GM12878 (cell line): Measurements from ENCODE around the gene LIG3. TPM values are rescaled to one million over a fixed set of nuclear protein-coding genes. Genes with fewer than 3 reads are reported as not detected.

ENCODE experiments used
- ATAC-seq: fragments of 200-7000 bp; cut with Tn5 transposase; 3 replicates; pipeline ENCODE4 v1.9.1; 2020; ENCODE audit warnings: mild to moderate bottlenecking, moderate library complexity
- BruUV-seq: library from RNA; stranded (reverse); fragments of 400-500 nt; replicated peaks from 2 replicates; lab custom pipeline; 2021; lab: Mats Ljungman, UMichigan
- CTCF ChIA-PET: fragments of 300-600 bp; sonication (Branson Sonifier 250); formaldehyde crosslinking; extraction: SDS; loops from one replicate; lab custom pipeline; 2021; ENCODE audit warnings: inconsistent platforms; lab: Yijun Ruan, JAX
- POLR2A ChIA-PET: fragments of 350-600 bp; formaldehyde crosslinking; extraction: SDS; loops from one replicate; lab custom pipeline; 2021; ENCODE audit warnings: inconsistent platforms; lab: Charles Lee
- RAD21 ChIA-PET: fragments of 300-600 bp; sonication (Branson Sonifier 250); formaldehyde crosslinking; loops from one replicate; lab custom pipeline; 2023; ENCODE audit warnings: antibody characterized with exemption; ENCODE audit not compliant: unreplicated experiment; lab: Charles Lee
- SMC1A ChIA-PET: fragments of 300-600 bp; sonication (Branson Sonifier 250); formaldehyde crosslinking; loops from one replicate; lab custom pipeline; 2023; ENCODE audit not compliant: unreplicated experiment, uncharacterized antibody; lab: Charles Lee
- DNase-seq: peaks from one replicate; pipeline ENCODE4 v3.0.0-alpha.2; 2011; ENCODE audit warnings: low read depth, low spot score
- FAIRE-seq: peaks from 3 replicates; lab custom pipeline; 2011; peaks lifted over from hg19 to GRCh38; lab: Jason Lieb, UNC
- H2AFZ ChIP-seq: 2 replicates; pipeline ENCODE4 v1.6.0; 2011; ENCODE audit warnings: low read depth, low read length, control low read depth; ENCODE audit not compliant: control insufficient read depth
- H3K27ac ChIP-seq: 2 replicates; pipeline ENCODE4 v1.5.1; 2011; ENCODE audit warnings: control low read depth; ENCODE audit not compliant: control insufficient read depth, insufficient read depth
- H3K27me3 ChIP-seq, 2 experiments: replicated peaks in 1 of 2; 2 replicates each; pipeline versions ENCODE4 v1.6.0 to v1.6.1; 2011; ENCODE audit warnings: low read length in 1 of 2; ENCODE audit not compliant: control insufficient read depth in 2 of 2, insufficient read depth in 2 of 2
- H3K36me3 ChIP-seq, 2 experiments: 2 replicates each; pipeline ENCODE4 v1.5.1; 2011; ENCODE audit warnings: low read length in 1 of 2; ENCODE audit not compliant: control insufficient read depth in 2 of 2, insufficient read depth in 2 of 2
- H3K4me1 ChIP-seq: 2 replicates; pipeline ENCODE4 v1.6.1; 2011; ENCODE audit warnings: mild to moderate bottlenecking, low read length, moderate library complexity, mixed read lengths; ENCODE audit not compliant: control insufficient read depth, insufficient read depth
- H3K4me2 ChIP-seq: 2 replicates; pipeline ENCODE4 v1.6.0; 2011; ENCODE audit warnings: control low read depth; ENCODE audit not compliant: control insufficient read depth, insufficient read depth
- H3K4me3 ChIP-seq: fragments of 200-600 bp; sonication (generic); 2 replicates; pipeline ENCODE4 v1.5.1; 2016
- H3K79me2 ChIP-seq: 2 replicates; pipeline ENCODE4 v1.6.0; 2011; ENCODE audit warnings: low read length; ENCODE audit not compliant: control insufficient read depth, insufficient read depth
- H3K9ac ChIP-seq: 2 replicates; pipeline ENCODE4 v1.8.0; 2011; ENCODE audit warnings: low read length, control low read depth, mixed read lengths; ENCODE audit not compliant: control insufficient read depth, insufficient read depth
- H3K9me3 ChIP-seq: replicated peaks from 3 replicates; pipeline ENCODE4 v1.5.1; 2011; ENCODE audit warnings: mild to moderate bottlenecking, low read length; ENCODE audit not compliant: control insufficient read depth, insufficient read depth
- H4K20me1 ChIP-seq: 2 replicates; pipeline ENCODE4 v1.6.0; 2011; ENCODE audit not compliant: control insufficient read depth, insufficient read depth
- CEBPB ChIP-seq, 2 experiments: fragments of 150-350 bp in 1 of 2; IDR thresholded peaks; 2 replicates each; pipeline ENCODE4 v1.6.1; 2012 to 2014; ENCODE audit warnings: low read depth in 2 of 2, low read length in 2 of 2, borderline replicate concordance in 1 of 2, inconsistent platforms in 1 of 2
- HDGF ChIP-seq: fragments of 450-650 bp; IDR thresholded peaks from 2 replicates; pipeline ENCODE4 v1.6.1; 2016; ENCODE audit warnings: antibody characterized with exemption
- MTA3 ChIP-seq: IDR thresholded peaks from 2 replicates; pipeline ENCODE4 v1.6.1; 2012; ENCODE audit warnings: low read length, inconsistent platforms, borderline replicate concordance
- MYC ChIP-seq: IDR thresholded peaks from 2 replicates; pipeline ENCODE4 v1.6.1; 2011; ENCODE audit warnings: mild to moderate bottlenecking, low read length, moderate library complexity, inconsistent platforms; ENCODE audit not compliant: insufficient read depth, insufficient replicate concordance, insufficient read length, severe bottlenecking
- RAD21 ChIP-seq: IDR thresholded peaks from 2 replicates; pipeline ENCODE4 v1.6.1; 2011; ENCODE audit warnings: mild to moderate bottlenecking, low read depth, low read length, moderate library complexity; ENCODE audit not compliant: insufficient read depth
- WGBS: methylation state at CpG from one replicate; pipeline ENCODE4 v1.1.6; 2016; ENCODE audit warnings: low lambda C conversion rate; ENCODE audit not compliant: insufficient replicate concordance, insufficient coverage; ENCODE audit errors: missing lambda C conversion rate; 5-methylcytosine and 5-hydroxymethylcytosine counted together
- in situ Hi-C: fragments of 300-500 bp; cut with MboI; formaldehyde crosslinking; loops from 9 replicates; pipeline ENCODE4 v1.14.3; 2018; ENCODE audit warnings: mixed read lengths
- intact Hi-C: fragments of 100-400 bp; cut with micrococcal nuclease; formaldehyde crosslinking; loops from one replicate; pipeline ENCODE4 v1.14.2; 2022; ENCODE audit not compliant: unreplicated experiment
- polyA plus RNA-seq, 11 experiments: library from polyadenylated mRNA; depleted of rRNA in 4 of 11; unstranded in 6 of 11; stranded (reverse) in 5 of 11; fragments of >200 nt; fragmentation: Nextera tagmentation in 4 of 11; fragmentation: Illumina TruSeq in 1 of 11; extraction: Ambion mirVana in 4 of 11; extraction: Trizol in 1 of 11; gene quantifications; 1 replicate in 1 of 11; 2 replicates in 10 of 11; pipeline versions ENCODE4 v1.2.1 to v1.2.3, GENCODE V29; 2011 to 2016; ENCODE audit warnings: inconsistent platforms in 2 of 11, missing spikeins in 2 of 11, low read depth in 1 of 11
- total RNA-seq, 4 experiments: library from RNA; depleted of rRNA in 3 of 4; stranded (reverse); fragments of >200 nt in 3 of 4; fragmentation: Illumina TruSeq in 1 of 4; extraction: Trizol in 1 of 4; gene quantifications; 2 replicates each; pipeline versions ENCODE4 v1.2.1 to v1.2.3, GENCODE V29; 2013 to 2021
- TF ChIP-seq, protein P1 (sequence below): fragments of 450-650 bp; IDR thresholded peaks from 2 replicates; pipeline ENCODE4 v1.6.1; 2017; ENCODE audit warnings: mild to moderate bottlenecking, moderate library complexity
- TF ChIP-seq, protein P2 (sequence below): fragments of 450-650 bp; IDR thresholded peaks from 2 replicates; pipeline ENCODE4 v1.6.1; 2016; ENCODE audit warnings: mild to moderate bottlenecking
- TF ChIP-seq, protein P3 (sequence below): IDR thresholded peaks from 2 replicates; pipeline ENCODE4 v1.6.1; 2012; ENCODE audit warnings: low read length, inconsistent platforms
- TF ChIP-seq, protein P4 (sequence below): fragments of 450-650 bp; formaldehyde crosslinking; IDR thresholded peaks from 2 replicates; pipeline ENCODE4 v1.4.0; 2020; ENCODE audit warnings: mild to moderate bottlenecking, moderate library complexity

LIG3 gene
- total and polyA plus RNA-seq, 10 of the 15 experiments (the other 5 are each of a cell fraction or from before 2014, with no cell fraction given): 6.5 to 45.4 (median 31.0) TPM

DNA sequence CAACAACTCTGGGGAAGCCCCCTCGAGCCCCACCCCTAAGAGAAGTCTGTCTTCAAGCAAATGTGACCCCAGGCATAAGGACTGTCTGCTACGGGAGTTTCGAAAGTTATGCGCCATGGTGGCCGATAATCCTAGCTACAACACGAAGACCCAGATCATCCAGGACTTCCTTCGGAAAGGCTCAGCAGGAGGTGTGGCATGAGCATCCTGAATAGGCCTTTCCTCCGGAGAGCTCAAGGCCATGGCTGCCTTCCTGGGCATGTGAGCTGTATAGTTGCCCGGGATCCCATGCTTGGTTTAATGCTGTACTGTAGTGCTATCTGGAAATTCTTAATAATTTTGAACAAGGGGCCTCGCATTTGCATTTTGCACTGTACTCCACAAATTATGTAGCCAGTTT lies 9.2 kb downstream of the LIG3 start:
- no peak overlapping the region for H3K4me3 ChIP-seq
- SMC1A ChIA-PET: no interaction called here
- H3K9ac ChIP-seq: no peak overlapping the region
- no peaks in the 10 kb centered on the region for H3K79me2 ChIP-seq
- H3K4me1 ChIP-seq: peaks cover 3% of the 10 kb centered on the region; the same call in 1 of the 2 replicates
- no peak overlapping the region for H3K4me2 ChIP-seq
- no peaks in the 10 kb centered on the region for H4K20me1 ChIP-seq
- H2AFZ ChIP-seq: no peak overlapping the region
- RAD21 ChIA-PET: no interaction called here
- no peaks in the 10 kb centered on the region for H3K27me3 ChIP-seq
- intact Hi-C loops (loop anchor here (10.0 kb wide), 1 partner anchor 565 kb away; no protein-coding TSS in a partner anchor), in situ Hi-C loops (no loop called here)
- DNase-seq: no peak
- no peaks in the 10 kb centered on the region for H3K9me3 ChIP-seq
- WGBS: 93% methylated on average over 10 of the region's 10 CpGs
- FAIRE-seq: no peak
- no peak for ATAC-seq
- no peak overlapping the region for H3K27ac ChIP-seq
- peaks cover 15 to 18% of the 10 kb centered on the region in 2 experiments; a peak in 3 of 4 replicates for H3K36me3 ChIP-seq
- BruUV-seq: no TSS peak
- POLR2A ChIA-PET: interaction anchor here (0.7 kb wide), 1 partner anchor 97 kb away, joined by 3 read pairs; no protein-coding TSS in a partner anchor
- CTCF ChIA-PET: interaction anchor here (1.3 kb wide), 1 partner anchor 129 kb away, joined by 5 read pairs; no protein-coding TSS in a partner anchor
- TF ChIP-seq MTA3: no peak
- TF ChIP-seq, protein P1, sequence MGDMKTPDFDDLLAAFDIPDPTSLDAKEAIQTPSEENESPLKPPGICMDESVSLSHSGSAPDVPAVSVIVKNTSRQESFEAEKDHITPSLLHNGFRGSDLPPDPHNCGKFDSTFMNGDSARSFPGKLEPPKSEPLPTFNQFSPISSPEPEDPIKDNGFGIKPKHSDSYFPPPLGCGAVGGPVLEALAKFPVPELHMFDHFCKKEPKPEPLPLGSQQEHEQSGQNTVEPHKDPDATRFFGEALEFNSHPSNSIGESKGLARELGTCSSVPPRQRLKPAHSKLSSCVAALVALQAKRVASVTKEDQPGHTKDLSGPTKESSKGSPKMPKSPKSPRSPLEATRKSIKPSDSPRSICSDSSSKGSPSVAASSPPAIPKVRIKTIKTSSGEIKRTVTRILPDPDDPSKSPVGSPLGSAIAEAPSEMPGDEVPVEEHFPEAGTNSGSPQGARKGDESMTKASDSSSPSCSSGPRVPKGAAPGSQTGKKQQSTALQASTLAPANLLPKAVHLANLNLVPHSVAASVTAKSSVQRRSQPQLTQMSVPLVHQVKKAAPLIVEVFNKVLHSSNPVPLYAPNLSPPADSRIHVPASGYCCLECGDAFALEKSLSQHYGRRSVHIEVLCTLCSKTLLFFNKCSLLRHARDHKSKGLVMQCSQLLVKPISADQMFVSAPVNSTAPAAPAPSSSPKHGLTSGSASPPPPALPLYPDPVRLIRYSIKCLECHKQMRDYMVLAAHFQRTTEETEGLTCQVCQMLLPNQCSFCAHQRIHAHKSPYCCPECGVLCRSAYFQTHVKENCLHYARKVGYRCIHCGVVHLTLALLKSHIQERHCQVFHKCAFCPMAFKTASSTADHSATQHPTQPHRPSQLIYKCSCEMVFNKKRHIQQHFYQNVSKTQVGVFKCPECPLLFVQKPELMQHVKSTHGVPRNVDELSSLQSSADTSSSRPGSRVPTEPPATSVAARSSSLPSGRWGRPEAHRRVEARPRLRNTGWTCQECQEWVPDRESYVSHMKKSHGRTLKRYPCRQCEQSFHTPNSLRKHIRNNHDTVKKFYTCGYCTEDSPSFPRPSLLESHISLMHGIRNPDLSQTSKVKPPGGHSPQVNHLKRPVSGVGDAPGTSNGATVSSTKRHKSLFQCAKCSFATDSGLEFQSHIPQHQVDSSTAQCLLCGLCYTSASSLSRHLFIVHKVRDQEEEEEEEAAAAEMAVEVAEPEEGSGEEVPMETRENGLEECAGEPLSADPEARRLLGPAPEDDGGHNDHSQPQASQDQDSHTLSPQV: no peak
- TF ChIP-seq, protein P2, sequence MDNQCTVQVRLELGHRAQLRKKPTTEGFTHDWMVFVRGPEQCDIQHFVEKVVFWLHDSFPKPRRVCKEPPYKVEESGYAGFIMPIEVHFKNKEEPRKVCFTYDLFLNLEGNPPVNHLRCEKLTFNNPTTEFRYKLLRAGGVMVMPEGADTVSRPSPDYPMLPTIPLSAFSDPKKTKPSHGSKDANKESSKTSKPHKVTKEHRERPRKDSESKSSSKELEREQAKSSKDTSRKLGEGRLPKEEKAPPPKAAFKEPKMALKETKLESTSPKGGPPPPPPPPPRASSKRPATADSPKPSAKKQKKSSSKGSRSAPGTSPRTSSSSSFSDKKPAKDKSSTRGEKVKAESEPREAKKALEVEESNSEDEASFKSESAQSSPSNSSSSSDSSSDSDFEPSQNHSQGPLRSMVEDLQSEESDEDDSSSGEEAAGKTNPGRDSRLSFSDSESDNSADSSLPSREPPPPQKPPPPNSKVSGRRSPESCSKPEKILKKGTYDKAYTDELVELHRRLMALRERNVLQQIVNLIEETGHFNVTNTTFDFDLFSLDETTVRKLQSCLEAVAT: no peak
- TF ChIP-seq, protein P3, sequence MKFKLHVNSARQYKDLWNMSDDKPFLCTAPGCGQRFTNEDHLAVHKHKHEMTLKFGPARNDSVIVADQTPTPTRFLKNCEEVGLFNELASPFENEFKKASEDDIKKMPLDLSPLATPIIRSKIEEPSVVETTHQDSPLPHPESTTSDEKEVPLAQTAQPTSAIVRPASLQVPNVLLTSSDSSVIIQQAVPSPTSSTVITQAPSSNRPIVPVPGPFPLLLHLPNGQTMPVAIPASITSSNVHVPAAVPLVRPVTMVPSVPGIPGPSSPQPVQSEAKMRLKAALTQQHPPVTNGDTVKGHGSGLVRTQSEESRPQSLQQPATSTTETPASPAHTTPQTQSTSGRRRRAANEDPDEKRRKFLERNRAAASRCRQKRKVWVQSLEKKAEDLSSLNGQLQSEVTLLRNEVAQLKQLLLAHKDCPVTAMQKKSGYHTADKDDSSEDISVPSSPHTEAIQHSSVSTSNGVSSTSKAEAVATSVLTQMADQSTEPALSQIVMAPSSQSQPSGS: no peak
- TF ChIP-seq, protein P4, sequence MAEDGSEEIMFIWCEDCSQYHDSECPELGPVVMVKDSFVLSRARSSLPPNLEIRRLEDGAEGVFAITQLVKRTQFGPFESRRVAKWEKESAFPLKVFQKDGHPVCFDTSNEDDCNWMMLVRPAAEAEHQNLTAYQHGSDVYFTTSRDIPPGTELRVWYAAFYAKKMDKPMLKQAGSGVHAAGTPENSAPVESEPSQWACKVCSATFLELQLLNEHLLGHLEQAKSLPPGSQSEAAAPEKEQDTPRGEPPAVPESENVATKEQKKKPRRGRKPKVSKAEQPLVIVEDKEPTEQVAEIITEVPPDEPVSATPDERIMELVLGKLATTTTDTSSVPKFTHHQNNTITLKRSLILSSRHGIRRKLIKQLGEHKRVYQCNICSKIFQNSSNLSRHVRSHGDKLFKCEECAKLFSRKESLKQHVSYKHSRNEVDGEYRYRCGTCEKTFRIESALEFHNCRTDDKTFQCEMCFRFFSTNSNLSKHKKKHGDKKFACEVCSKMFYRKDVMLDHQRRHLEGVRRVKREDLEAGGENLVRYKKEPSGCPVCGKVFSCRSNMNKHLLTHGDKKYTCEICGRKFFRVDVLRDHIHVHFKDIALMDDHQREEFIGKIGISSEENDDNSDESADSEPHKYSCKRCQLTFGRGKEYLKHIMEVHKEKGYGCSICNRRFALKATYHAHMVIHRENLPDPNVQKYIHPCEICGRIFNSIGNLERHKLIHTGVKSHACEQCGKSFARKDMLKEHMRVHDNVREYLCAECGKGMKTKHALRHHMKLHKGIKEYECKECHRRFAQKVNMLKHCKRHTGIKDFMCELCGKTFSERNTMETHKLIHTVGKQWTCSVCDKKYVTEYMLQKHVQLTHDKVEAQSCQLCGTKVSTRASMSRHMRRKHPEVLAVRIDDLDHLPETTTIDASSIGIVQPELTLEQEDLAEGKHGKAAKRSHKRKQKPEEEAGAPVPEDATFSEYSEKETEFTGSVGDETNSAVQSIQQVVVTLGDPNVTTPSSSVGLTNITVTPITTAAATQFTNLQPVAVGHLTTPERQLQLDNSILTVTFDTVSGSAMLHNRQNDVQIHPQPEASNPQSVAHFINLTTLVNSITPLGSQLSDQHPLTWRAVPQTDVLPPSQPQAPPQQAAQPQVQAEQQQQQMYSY (CRISPR knock-in tag): no peak
- no peak for TF ChIP-seq MYC
- no peak for TF ChIP-seq CEBPB (IDR thresholded peaks at IDR 0.05; ENCODE audit: borderline replicate concordance in 1 of 2, low read depth in 2 of 2, low read length in 2 of 2)
- TF ChIP-seq RAD21: no peak
- TF ChIP-seq HDGF: no peak
